ENCODE data around the gene C1orf21. TPM values are rescaled to one million over a fixed set of nuclear protein-coding genes. Genes with fewer than 3 reads are reported as not detected.
A peak's percentile ranks its signal among the peaks of the same experiment; 100 is the strongest.

Gene C1orf21
- total RNA-seq, 4 donors from 2014 or later = 13.1 to 30.6 (median 22.1) TPM

GRCh38 chr1:184555665-184556641 is 169.1 kb downstream of the C1orf21 start:
- no peak overlapping the region for H3K4me3 ChIP-seq (replicated peaks in 1 of 3)
- no peak for DNase-seq
- no peaks in the 10 kb centered on the region for H3K27me3 ChIP-seq
- no peaks in the 10 kb centered on the region for H3K9me3 ChIP-seq
- H3K36me3 ChIP-seq = no peaks in the 10 kb centered on the region
- WGBS, 2 donors = 89 to 90% methylated on average over 7 of the region's 7 CpGs
- H3K4me1 ChIP-seq = no peaks in the 10 kb centered on the region
- intact Hi-C loops (cut with DNase I) = no loop called here
- H3K27ac ChIP-seq = peak overlapping the region in 1 of 3 donors; percentile 20
- TF ChIP-seq POLR2A (IDR thresholded peaks at IDR 0.05) = no peak
- no peak for TF ChIP-seq CTCF (IDR thresholded peaks at IDR 0.05)

- intact Hi-C loops (cut with DNase I) = no loop called here
- no peaks in the 10 kb centered on the region for H3K9me3 ChIP-seq
- no peaks in the 10 kb centered on the region for H3K36me3 ChIP-seq
- WGBS, 2 donors = 74 to 77% methylated on average over 2 of the region's 2 CpGs
- H3K4me3 ChIP-seq (replicated peaks in 1 of 3) = no peak overlapping the region
- DNase-seq = no peak
- H3K4me1 ChIP-seq = peaks cover 0 to 2% of the 10 kb centered on the region in 2 donors
- H3K27ac ChIP-seq = no peak overlapping the region
- no peaks in the 10 kb centered on the region for H3K27me3 ChIP-seq
- TF ChIP-seq POLR2A (IDR thresholded peaks at IDR 0.05) (no peak), CTCF (IDR thresholded peaks at IDR 0.05) (no peak)
Measured at GRCh38 chr1:184556665-184557064, 169.8 kb downstream of the C1orf21 start.

- Histone ChIP-seq H3K4me1 (peaks cover 0 to 10% of the 10 kb centered on the region in 2 donors), H3K27me3 (no peaks in the 10 kb centered on the region), H3K4me3 (replicated peaks in 1 of 3) (no peak overlapping the region), H3K27ac (no peak overlapping the region), H3K36me3 (no peaks in the 10 kb centered on the region), H3K9me3 (no peaks in the 10 kb centered on the region)
- 66 to 84% methylated on average over 3 of the region's 3 CpGs for WGBS, 2 donors
- intact Hi-C loops (cut with DNase I) = no loop called here
- no peak for DNase-seq
- TF ChIP-seq CTCF (IDR thresholded peaks at IDR 0.05) = no peak
- TF ChIP-seq POLR2A (IDR thresholded peaks at IDR 0.05) = no peak
Measured at GRCh38 chr1:184557423-184558347, 170.9 kb downstream of the C1orf21 start.

GRCh38 chr1:184558691-184559090 is 171.9 kb downstream of the C1orf21 start:
- H3K36me3 ChIP-seq = no peaks in the 10 kb centered on the region
- H3K4me3 ChIP-seq (replicated peaks in 1 of 3) = no peak overlapping the region
- H3K9me3 ChIP-seq = no peaks in the 10 kb centered on the region
- H3K4me1 ChIP-seq = peaks cover 6 to 17% of the 10 kb centered on the region in 2 donors
- no peak for DNase-seq
- no peak overlapping the region for H3K27ac ChIP-seq
- TF ChIP-seq POLR2A (IDR thresholded peaks at IDR 0.05) (no peak), CTCF (IDR thresholded peaks at IDR 0.05) (no peak)
- intact Hi-C loops (cut with DNase I) = no loop called here
- H3K27me3 ChIP-seq = no peaks in the 10 kb centered on the region

Data from thyroid gland (tissue), 4 donors.